ENCODE results near the gene DCPS.

GRCh38 chr11:126304457-126305075, 706 bp downstream of the DCPS start:
- no peak for TF ChIP-seq CTCF (IDR thresholded peaks at IDR 0.05)
- no peak for TF ChIP-seq TEAD4 (IDR thresholded peaks at IDR 0.05; ENCODE audit: borderline replicate concordance, insufficient read depth)
- TF ChIP-seq MAX (IDR thresholded peaks at IDR 0.05; ENCODE audit: low read depth), result no peak
- TF ChIP-seq RFX5 (IDR thresholded peaks at IDR 0.05; ENCODE audit: low read length), result no peak
- no peak for TF ChIP-seq FOXM1 (IDR thresholded peaks at IDR 0.05; ENCODE audit: low read depth)
- TF ChIP-seq FOXJ3 (CRISPR knock-in tag; IDR thresholded peaks at IDR 0.05), result no peak
- TF ChIP-seq MEF2A (IDR thresholded peaks at IDR 0.05; ENCODE audit: borderline replicate concordance, low read depth), result no peak
- TF ChIP-seq GATA2 (CRISPR knock-in tag; IDR thresholded peaks at IDR 0.05), result no peak
- TF ChIP-seq RXRA (IDR thresholded peaks at IDR 0.05; ENCODE audit: borderline replicate concordance, low read depth), result no peak
- no peak for TF ChIP-seq USF2 (IDR thresholded peaks at IDR 0.05; ENCODE audit: borderline replicate concordance, low read depth, low read length)
- no peak for TF ChIP-seq NRF1 (IDR thresholded peaks at IDR 0.05; ENCODE audit: low read depth, low read length)

Measured in SK-N-SH (cell line).